Caco-2 (cell line): ENCODE data around the gene PNPLA8. TPM values are rescaled to one million over a fixed set of nuclear protein-coding genes. Genes with fewer than 3 reads are reported as not detected.
"Not testable (repeated sequence)": the region's sequence is repeated elsewhere in the genome, so short reads cannot be mapped to it uniquely, and the experiment has no call there.

ENCODE experiments used
- BruUV-seq: library from RNA; stranded (reverse); fragments of 400-500 nt; replicated peaks from 2 replicates; lab custom pipeline; 2021; lab: Mats Ljungman, UMichigan
- CTCF ChIA-PET: fragments of 300-600 bp; sonication (Branson Sonifier 250); formaldehyde crosslinking; loops from one replicate; lab custom pipeline; 2022; ENCODE audit warnings: antibody characterized with exemption; lab: Charles Lee
- POLR2A ChIA-PET: fragments of 300-600 bp; sonication (Branson Sonifier 250); formaldehyde crosslinking; loops from one replicate; lab custom pipeline; 2022; ENCODE audit warnings: antibody characterized with exemption; lab: Charles Lee
- DNase-seq, 2 experiments: peaks; one replicate each; pipeline versions ENCODE4 v3.0.0 to v3.0.0-alpha.2; 2020 to 2022
- H3K27me3 ChIP-seq: replicated peaks from 2 replicates; pipeline ENCODE4 v1.6.0; 2011; ENCODE audit warnings: low read length; ENCODE audit not compliant: control insufficient read depth, insufficient read depth
- H3K36me3 ChIP-seq: 2 replicates; pipeline ENCODE4 v1.5.1; 2011; ENCODE audit warnings: low read length; ENCODE audit not compliant: control insufficient read depth, insufficient read depth
- H3K4me1 ChIP-seq: fragments of 250-450 bp; sonication (Bioruptor Pico); 2 replicates; pipeline ENCODE4 v1.5.1; 2020; ENCODE audit warnings: mild to moderate bottlenecking
- H3K4me3 ChIP-seq: 2 replicates; pipeline ENCODE4 v1.5.1; 2011; ENCODE audit warnings: low read depth, mild to moderate bottlenecking, control low read depth, low read length
- H3K9me3 ChIP-seq: fragments of 250-450 bp; sonication (Bioruptor Pico); 2 replicates; pipeline ENCODE4 v1.5.1; 2020; ENCODE audit warnings: mild to moderate bottlenecking, moderate library complexity
- H3K27ac Mint-ChIP-seq: one replicate; pipeline ENCODE4 v1.8.0; 2022; ENCODE audit warnings: mixed read lengths; ENCODE audit not compliant: unreplicated experiment
- H3K27me3 Mint-ChIP-seq: one replicate; pipeline ENCODE4 v1.8.0; 2022; ENCODE audit warnings: mixed read lengths; ENCODE audit not compliant: insufficient read depth, unreplicated experiment
- H3K36me3 Mint-ChIP-seq: one replicate; pipeline ENCODE4 v1.8.0; 2022; ENCODE audit warnings: mild to moderate bottlenecking, mixed read lengths; ENCODE audit not compliant: insufficient read depth, unreplicated experiment
- H3K4me1 Mint-ChIP-seq: one replicate; pipeline ENCODE4 v1.8.0; 2022; ENCODE audit warnings: low read depth, mixed read lengths; ENCODE audit not compliant: unreplicated experiment
- H3K4me3 Mint-ChIP-seq: one replicate; pipeline ENCODE4 v1.8.0; 2022; ENCODE audit warnings: mild to moderate bottlenecking, moderate library complexity, mixed read lengths; ENCODE audit not compliant: unreplicated experiment
- H3K9me3 Mint-ChIP-seq: one replicate; pipeline ENCODE4 v1.8.0; 2022; ENCODE audit warnings: mixed read lengths; ENCODE audit not compliant: unreplicated experiment
- CTCF ChIP-seq, 2 experiments: fragments of 200-600 bp in 1 of 2; IDR thresholded peaks; 1 replicate in 1 of 2; 2 replicates in 1 of 2; pipeline versions ENCODE4 v1.5.1 to v1.8.0; 2011 to 2022; ENCODE audit warnings: antibody characterized with exemption in 1 of 2, control low read depth in 1 of 2, inconsistent platforms in 1 of 2, low read depth in 1 of 2, low read length in 1 of 2, mild to moderate bottlenecking in 1 of 2, moderate library complexity in 1 of 2; ENCODE audit not compliant: insufficient read depth in 1 of 2, severe bottlenecking in 1 of 2, unreplicated experiment in 1 of 2
- intact Hi-C: fragments of 100-400 bp; cut with micrococcal nuclease; formaldehyde crosslinking; loops from one replicate; pipeline ENCODE4 v1.10.0; 2022; ENCODE audit not compliant: unreplicated experiment
- total RNA-seq: library from RNA; stranded (reverse); gene quantifications from 2 replicates; pipeline ENCODE4 v1.2.3, GENCODE V29; 2022

The PNPLA8 gene
- total RNA-seq, 1 experiment from 2014 or later: 15.3 TPM

GRCh38 chr7:108468246-108468645, 57.7 kb downstream of the PNPLA8 start:
- no TSS peak for BruUV-seq
- Histone ChIP-seq H3K27me3 (no peaks in the 10 kb centered on the region), H3K4me1 (no peaks in the 10 kb centered on the region), H3K9me3 (no peaks in the 10 kb centered on the region), H3K36me3 (no peaks in the 10 kb centered on the region), H3K4me3 (no peak overlapping the region)
- Mint-ChIP-seq H3K4me1 (no peaks in the 10 kb centered on the region), H3K27ac (no peak overlapping the region), H3K36me3 (peaks cover 5% of the 10 kb centered on the region), H3K27me3 (no peaks in the 10 kb centered on the region), H3K9me3 (no peaks in the 10 kb centered on the region), H3K4me3 (no peak overlapping the region)
- no peak for TF ChIP-seq CTCF (IDR thresholded peaks at IDR 0.05; ENCODE audit: insufficient read depth in 1 of 2, low read depth in 1 of 2, low read length in 1 of 2, severe bottlenecking in 1 of 2, unreplicated experiment in 1 of 2)
- intact Hi-C loops: no loop called here
- no peak for DNase-seq
- CTCF ChIA-PET: interaction anchor here (0.6 to 1.2 kb wide), 2 partner anchors 14 to 818 kb away, joined by 4 read pairs; no protein-coding TSS in a partner anchor
- POLR2A ChIA-PET: no interaction called here

GRCh38 chr7:108467391-108467790, 58.5 kb downstream of the PNPLA8 start:
- Mint-ChIP-seq H3K4me3 (no peak overlapping the region), H3K27me3 (no peaks in the 10 kb centered on the region), H3K9me3 (no peaks in the 10 kb centered on the region), H3K36me3 (peaks cover 2% of the 10 kb centered on the region), H3K4me1 (no peaks in the 10 kb centered on the region), H3K27ac (no peak overlapping the region)
- H3K4me1 ChIP-seq: no peaks in the 10 kb centered on the region
- ChIA-PET POLR2A (no interaction called here), CTCF (no interaction called here)
- intact Hi-C loops: no loop called here
- no peaks in the 10 kb centered on the region for H3K9me3 ChIP-seq
- DNase-seq: no peak
- no peaks in the 10 kb centered on the region for H3K36me3 ChIP-seq
- no peaks in the 10 kb centered on the region for H3K27me3 ChIP-seq
- no TSS peak for BruUV-seq
- TF ChIP-seq CTCF (IDR thresholded peaks at IDR 0.05; ENCODE audit: insufficient read depth in 1 of 2, low read depth in 1 of 2, low read length in 1 of 2, severe bottlenecking in 1 of 2, unreplicated experiment in 1 of 2): no peak
- no peak overlapping the region for H3K4me3 ChIP-seq

- H3K4me1 Mint-ChIP-seq, H3K9me3 Mint-ChIP-seq, DNase-seq, H3K27me3 Mint-ChIP-seq, CTCF ChIA-PET, H3K4me3 ChIP-seq, H3K36me3 ChIP-seq, H3K36me3 Mint-ChIP-seq, H3K9me3 ChIP-seq, BruUV-seq, POLR2A ChIA-PET, H3K27me3 ChIP-seq, H3K4me1 ChIP-seq, intact Hi-C loops, H3K27ac Mint-ChIP-seq, H3K4me3 Mint-ChIP-seq: not testable (repeated sequence)
Measured at GRCh38 chr7:108466322-108466721, 59.6 kb downstream of the PNPLA8 start.

GRCh38 chr7:108464743-108465142, 61.2 kb downstream of the PNPLA8 start:
- CTCF ChIA-PET: no interaction called here
- H3K27me3 Mint-ChIP-seq: no peaks in the 10 kb centered on the region
- no peak overlapping the region for H3K4me3 Mint-ChIP-seq
- peaks cover 7% of the 10 kb centered on the region for H3K4me1 Mint-ChIP-seq
- no peaks in the 10 kb centered on the region for H3K9me3 ChIP-seq
- H3K36me3 Mint-ChIP-seq: no peaks in the 10 kb centered on the region
- no peaks in the 10 kb centered on the region for H3K9me3 Mint-ChIP-seq
- no peak for DNase-seq
- no peaks in the 10 kb centered on the region for H3K36me3 ChIP-seq
- POLR2A ChIA-PET: no interaction called here
- no peak overlapping the region for H3K4me3 ChIP-seq
- no peaks in the 10 kb centered on the region for H3K27me3 ChIP-seq
- BruUV-seq: no TSS peak
- no peaks in the 10 kb centered on the region for H3K4me1 ChIP-seq
- TF ChIP-seq CTCF (IDR thresholded peaks at IDR 0.05; ENCODE audit: insufficient read depth in 1 of 2, low read depth in 1 of 2, low read length in 1 of 2, severe bottlenecking in 1 of 2, unreplicated experiment in 1 of 2): no peak
- H3K27ac Mint-ChIP-seq: no peak overlapping the region
- intact Hi-C loops: no loop called here
